T-helper 1 cell (primary cell): ENCODE results near the gene PALD1.
A peak's percentile ranks its signal among the peaks of the same experiment; 100 is the strongest.
"Not testable (repeated sequence)": the region's sequence is repeated elsewhere in the genome, so short reads cannot be mapped to it uniquely, and the experiment has no call there.

Experiments used
- DNase-seq, 5 donors: peaks; one replicate each; pipeline ENCODE4 v3.0.0-alpha.2; 2012 to 2020

Gene PALD1

GRCh38 chr10:70575874-70576802, 97.6 kb downstream of the PALD1 start:
- peak in 1 of 5 donors; percentile 59 for DNase-seq

DNA sequence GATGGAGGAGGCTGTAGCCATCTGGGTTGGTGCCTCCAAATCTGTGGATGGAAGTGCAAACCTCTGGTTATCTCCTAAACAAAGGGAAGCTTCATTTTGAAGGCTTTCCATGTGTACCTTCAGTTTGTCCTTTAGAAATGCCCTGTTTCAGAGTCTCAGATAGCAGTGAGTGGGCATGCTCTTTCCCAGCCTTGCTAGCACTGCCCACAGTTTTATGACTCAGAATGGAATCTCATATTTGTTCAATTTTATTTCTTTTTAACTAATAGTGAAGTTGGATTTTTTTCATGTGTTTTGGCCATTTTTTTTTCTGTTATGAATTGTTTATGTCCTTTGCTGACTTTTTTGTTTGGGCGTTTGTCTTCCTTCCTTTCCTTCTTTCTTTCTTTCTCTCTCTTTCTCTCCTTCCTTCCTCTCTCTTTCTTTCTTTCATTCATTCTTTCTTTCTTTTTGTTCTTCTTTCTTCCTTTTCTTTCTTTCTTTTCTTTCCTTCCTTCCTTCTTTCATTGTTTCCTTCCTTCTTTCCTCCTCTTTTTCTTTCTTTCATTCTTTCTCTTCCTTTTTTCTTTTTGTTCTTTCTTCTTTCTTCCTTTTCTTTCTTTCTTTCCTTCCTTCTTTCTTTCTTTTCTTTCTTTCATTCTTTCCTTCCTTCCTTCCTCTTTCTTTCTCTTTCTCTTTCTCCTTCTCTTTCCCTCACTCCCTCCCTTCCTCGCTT, 98.4 kb downstream of the PALD1 start:
- peak in 1 of 5 donors; percentile 19 for DNase-seq

- DNase-seq = peak in 2 of 5 donors; percentile 23 to 79
Observed at GRCh38 chr10:70578371-70578947, 99.9 kb downstream of the PALD1 start.

DNA sequence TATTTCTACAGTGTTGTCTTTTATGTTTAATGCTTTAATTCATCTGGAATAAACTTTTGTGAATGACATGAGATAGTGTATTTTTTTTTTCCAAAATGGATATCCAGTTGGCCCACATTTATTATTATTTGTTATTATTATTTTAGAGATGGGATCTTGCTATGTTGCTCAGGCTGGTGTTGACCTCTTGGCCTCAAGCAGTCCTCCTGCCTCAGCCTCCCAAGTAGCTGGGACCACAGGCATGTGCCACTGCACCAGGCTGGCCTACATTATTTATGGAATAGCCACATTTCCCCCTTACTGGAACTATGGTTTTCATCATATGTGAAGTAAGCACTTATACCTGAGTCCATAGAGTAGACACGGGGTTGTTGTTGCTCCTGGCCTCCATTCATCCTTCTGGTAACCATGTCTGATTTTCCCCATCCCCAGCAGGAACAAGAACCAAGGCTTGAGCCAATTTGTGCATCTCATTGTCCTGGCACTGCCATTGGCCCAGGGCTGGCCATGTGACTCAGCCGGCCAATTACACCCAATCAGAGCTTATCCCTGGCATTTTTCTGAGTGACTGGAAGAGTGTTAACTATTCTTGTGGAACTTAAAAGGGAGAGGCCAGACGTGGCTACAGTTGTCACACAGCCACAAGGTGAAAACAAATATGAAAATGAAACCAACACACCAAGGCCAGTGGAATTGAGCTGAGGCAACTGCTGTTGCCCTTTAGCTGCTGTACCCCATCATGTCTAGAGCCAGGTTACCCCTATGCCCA, 100.9 kb downstream of the PALD1 start:
- DNase-seq = peak in 1 of 5 donors; percentile 48

GRCh38 chr10:70581176-70581575, 102.6 kb downstream of the PALD1 start:
- not testable (repeated sequence) for DNase-seq

GRCh38 chr10:70582793-70583668, 104.5 kb downstream of the PALD1 start:
- DNase-seq = no peak

- no peak for DNase-seq
Observed at GRCh38 chr10:70583669-70584037, 105.1 kb downstream of the PALD1 start.

- no peak for DNase-seq
Observed at GRCh38 chr10:70584366-70584765, 105.8 kb downstream of the PALD1 start.

DNA sequence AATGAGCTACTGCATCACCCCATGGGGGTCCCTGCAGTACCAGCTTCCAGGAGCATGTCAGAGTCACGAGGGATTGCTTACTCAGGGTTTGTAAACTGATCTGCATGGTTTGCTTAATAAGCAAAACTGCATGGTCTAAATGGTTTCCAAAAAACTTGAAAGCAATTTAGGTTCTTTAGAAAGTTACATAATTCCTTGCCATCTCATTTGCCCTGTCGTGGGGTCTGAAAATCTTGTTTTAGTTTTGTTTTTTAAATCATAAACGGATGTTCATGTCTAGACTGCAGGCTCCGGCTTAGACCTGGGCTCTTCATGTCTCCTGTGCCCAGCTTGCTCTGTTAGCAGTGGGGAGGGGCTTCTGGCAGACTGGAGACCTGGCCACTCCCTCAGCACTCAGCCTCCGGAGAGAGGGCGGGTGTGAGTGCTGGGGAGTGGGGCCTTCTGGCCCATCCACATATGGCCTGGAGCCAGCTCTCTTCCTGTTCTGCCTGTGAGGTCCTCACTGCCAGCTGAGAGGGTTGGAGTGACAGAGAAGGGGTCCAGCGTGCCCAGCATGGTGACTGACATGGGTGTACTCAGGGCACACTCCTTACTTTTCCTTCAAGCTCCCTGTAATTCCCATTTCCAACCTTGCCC, 106.5 kb downstream of the PALD1 start:
- DNase-seq = no peak

DNA sequence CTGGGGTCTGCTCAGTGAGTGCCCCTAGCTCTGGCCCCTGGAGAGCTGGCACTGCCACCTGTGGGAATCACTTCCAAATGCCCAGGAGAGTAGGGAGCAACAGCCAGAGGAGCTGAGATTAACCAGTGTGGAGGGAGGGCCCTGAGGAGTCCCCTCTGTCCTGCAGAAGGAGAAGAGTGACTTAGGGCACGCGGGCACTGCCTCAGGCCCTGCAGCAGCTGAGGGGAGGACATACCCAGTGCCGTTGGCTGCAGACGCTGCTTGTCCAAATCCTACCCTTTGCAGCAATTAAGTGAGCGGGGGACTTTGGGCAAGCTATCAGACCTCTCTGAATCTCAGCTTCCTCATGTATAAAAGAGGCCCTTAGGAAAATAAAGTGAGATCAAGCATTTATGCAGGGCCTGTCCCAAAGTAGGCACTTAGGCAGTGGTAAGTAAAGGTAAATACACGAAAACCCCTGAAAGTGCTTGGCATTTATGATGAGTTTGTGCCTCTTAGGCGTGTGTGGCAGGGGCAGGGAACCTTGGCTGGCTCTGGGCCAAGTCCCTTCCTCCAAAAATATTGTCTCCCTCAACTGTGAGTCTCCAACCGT, 107.1 kb downstream of the PALD1 start:
- DNase-seq = no peak

DNA sequence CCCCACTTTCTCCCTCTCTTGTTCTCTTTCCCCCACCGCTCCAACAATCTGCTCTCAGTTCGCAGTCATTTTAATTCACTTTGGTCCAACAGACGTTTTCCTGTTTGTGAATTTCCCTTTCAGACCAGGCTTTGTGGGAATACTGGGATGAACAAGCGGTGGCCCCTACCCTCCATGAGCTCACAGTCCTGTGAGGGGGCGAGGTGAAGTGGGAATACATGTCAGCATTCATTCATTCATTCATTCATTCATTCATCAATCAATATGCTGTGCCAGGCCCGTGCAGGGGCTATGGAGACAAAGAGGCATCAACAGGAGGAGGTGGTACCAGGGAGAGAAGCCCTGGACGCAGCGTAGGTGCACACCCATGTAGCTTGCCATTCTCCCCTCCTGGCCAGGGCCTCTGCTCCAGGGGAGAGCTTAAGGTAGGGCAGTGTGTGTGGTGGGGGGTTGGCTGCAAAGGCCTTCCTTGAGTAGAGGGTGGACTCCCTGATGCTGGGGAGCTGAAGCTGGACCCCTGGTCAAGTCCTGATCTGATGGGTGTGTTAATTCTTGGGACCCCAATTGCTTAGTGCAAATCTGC, 107.9 kb downstream of the PALD1 start:
- no peak for DNase-seq

GRCh38 chr10:70587045-70587658, 108.6 kb downstream of the PALD1 start:
- DNase-seq = no peak

- DNase-seq = no peak
Observed at GRCh38 chr10:70588255-70588654, 109.7 kb downstream of the PALD1 start.

GRCh38 chr10:70588859-70589570, 110.4 kb downstream of the PALD1 start:
- no peak for DNase-seq

DNA sequence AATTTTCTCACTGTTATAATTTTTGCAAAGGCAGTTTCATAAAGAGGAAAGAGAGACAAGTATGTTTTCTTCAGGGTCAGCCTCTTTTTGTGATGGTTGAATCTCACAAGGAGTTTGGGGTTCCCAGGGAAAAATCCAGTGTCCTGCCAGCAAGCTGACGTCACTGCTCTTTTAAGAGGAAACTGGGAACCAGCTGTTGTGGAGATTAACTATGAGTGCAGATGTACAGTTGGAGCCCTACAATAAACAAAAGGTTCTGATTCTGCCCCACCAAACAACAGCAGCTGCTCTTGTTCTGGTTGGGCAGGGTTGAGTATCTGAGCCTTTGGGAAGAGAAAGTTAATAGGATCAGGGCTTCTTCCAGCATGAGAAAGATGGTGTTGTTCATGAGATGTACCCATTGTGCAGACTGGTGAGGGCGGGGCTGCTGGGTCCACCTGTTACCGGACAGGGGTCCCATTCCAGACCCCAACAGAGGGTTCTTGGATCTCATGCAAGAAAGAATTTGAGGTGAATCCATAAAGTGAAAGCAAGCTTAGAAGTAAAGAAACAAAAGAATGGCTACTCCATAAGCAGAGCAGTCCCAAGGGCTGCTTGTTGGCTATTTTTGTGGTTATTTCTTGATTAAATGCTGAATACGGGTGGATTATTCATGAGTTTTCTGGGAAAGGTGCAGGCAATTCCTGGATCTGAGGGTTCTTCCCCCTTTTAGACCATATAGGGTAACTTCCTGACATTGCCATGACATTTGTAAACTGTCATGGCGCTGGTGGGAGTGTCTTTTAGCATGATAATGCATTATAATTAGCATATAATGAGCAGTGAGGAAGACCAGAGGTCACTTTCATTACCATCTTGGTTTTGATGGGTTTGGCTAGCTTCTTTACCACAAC, 111.4 kb downstream of the PALD1 start:
- no peak for DNase-seq

- DNase-seq = no peak
Observed at GRCh38 chr10:70590655-70591416, 112.3 kb downstream of the PALD1 start.

DNA sequence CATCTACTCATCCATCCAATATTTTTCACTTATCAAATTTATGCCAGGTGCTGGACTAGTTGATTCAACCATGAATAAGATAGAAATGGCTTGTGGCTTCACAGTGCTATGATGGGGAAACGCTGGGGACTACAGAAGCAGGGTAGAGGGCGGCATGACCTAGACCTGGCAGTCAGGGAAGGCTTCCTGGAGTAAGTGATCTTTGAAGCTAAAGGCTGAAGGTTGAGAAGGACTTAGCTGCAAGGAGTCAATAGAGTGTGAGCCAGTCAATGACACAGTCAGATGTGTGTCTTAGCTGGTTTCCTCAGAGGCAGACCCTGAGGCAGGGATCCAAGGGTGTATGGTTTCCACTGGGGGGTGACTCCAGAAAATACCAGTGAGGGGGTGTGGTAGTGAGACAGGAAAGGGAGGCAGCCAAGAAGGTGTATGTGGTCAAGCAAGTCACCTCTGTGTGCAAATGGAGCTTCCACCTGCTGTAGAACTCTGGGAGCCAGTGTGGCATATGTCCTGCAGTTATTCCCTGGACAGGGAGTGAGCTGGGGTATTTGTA, 113.7 kb downstream of the PALD1 start:
- no peak for DNase-seq
